ENCODE results near the gene RASA1.

The RASA1 gene

DNA sequence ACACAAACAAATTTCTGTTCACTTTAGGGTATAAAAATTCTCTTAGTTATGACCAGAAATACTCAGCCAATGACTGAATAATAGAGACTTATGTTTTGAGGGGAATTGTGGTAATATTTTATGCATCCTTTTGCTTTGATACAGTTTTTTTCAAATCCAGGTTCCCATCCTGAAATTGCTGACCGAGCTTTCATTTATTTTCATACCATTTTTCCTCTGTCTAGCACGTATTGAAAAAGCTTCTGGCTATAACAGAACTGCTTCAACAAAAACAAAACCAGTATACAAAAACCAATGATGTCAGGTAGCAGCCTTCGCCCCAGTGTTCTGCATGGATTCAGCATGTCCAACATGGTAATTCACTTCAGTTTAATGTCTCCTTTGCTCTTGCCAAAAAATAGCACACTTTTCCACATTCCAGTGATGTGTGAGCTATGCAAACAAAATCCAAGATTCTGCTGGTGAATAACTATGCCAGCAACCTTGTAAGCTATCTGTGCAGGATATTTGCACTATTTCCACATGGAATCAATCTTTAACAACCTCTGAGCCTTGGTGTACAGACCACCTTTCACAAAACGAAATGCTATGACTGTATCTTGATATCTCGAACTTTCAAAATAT is 123.0 kb downstream of the RASA1 start:
- no peaks in the 10 kb centered on the region for H3K27me3 ChIP-seq (replicated peaks; ENCODE audit: control insufficient read depth, insufficient read depth, low read length)
- peak; percentile 32 for DNase-seq (ENCODE audit: low read depth)
- H3K36me3 ChIP-seq (ENCODE audit: control insufficient read depth, insufficient read depth, low read length, severe bottlenecking) = peaks cover 89% of the 10 kb centered on the region
- H3K4me3 ChIP-seq (ENCODE audit: low read length) = no peak overlapping the region
- H3K9me3 ChIP-seq (ENCODE audit: control insufficient read depth, low read length) = no peaks in the 10 kb centered on the region
- H3K4me1 ChIP-seq (ENCODE audit: control insufficient read depth, insufficient read depth, low read length) = peaks cover 63% of the 10 kb centered on the region
- peak overlapping the region; percentile 20 for H3K9ac ChIP-seq (ENCODE audit: low read length)

DNA sequence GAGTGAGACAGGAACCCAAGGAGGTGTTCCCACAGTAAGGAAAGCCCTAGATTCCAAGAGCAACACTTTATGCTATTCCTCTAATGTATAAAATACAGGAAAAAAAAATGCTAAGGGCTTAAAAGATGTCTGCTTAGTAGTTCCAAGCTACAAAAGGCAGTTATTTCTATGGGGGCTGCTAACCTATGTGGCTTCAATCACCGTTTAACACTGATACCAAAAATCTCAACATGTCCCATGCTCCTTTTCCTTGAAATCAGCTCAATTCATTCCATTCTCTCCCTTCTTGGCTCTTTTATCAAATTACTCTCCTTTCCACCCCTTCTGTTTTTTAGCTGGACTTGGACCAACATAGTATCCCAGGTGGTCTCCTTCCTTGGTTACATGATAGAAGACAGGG is 124.5 kb downstream of the RASA1 start:
- Histone ChIP-seq H3K9ac (ENCODE audit: low read length) (peak overlapping the region; percentile 80), H3K27me3 (replicated peaks; ENCODE audit: control insufficient read depth, insufficient read depth, low read length) (no peaks in the 10 kb centered on the region), H3K4me1 (ENCODE audit: control insufficient read depth, insufficient read depth, low read length) (peaks cover 63% of the 10 kb centered on the region), H3K4me3 (ENCODE audit: low read length) (peak overlapping the region; percentile 30), H3K9me3 (ENCODE audit: control insufficient read depth, low read length) (no peaks in the 10 kb centered on the region), H3K36me3 (ENCODE audit: control insufficient read depth, insufficient read depth, low read length, severe bottlenecking) (peaks cover 88% of the 10 kb centered on the region)
- no peak for DNase-seq (ENCODE audit: low read depth)

DNA sequence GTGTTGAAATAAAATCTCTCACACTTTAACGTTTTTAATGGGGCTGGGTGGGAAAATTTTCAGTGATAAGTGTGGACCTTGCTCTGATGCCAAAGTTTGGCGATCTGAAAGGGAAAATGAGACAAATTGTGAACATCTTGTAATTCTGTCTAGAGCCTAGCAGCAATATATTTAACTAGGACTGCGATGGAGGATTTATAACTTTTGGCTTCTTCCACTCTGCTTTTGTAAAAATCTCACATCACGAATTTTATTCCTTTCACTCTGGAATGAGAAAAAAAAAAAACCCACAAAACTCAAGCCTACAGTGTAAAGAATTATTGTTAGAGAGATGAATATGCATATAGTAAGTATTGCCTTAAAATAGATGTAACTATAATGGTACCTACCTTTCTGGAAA is 125.1 kb downstream of the RASA1 start:
- no peaks in the 10 kb centered on the region for H3K27me3 ChIP-seq (replicated peaks; ENCODE audit: control insufficient read depth, insufficient read depth, low read length)
- peak; percentile 16 for DNase-seq (ENCODE audit: low read depth)
- H3K4me1 ChIP-seq (ENCODE audit: control insufficient read depth, insufficient read depth, low read length) = peaks cover 65% of the 10 kb centered on the region
- H3K36me3 ChIP-seq (ENCODE audit: control insufficient read depth, insufficient read depth, low read length, severe bottlenecking) = peaks cover 87% of the 10 kb centered on the region
- peak overlapping the region; percentile 80 for H3K9ac ChIP-seq (ENCODE audit: low read length)
- H3K9me3 ChIP-seq (ENCODE audit: control insufficient read depth, low read length) = no peaks in the 10 kb centered on the region
- H3K4me3 ChIP-seq (ENCODE audit: low read length) = peak overlapping the region; percentile 30

DNA sequence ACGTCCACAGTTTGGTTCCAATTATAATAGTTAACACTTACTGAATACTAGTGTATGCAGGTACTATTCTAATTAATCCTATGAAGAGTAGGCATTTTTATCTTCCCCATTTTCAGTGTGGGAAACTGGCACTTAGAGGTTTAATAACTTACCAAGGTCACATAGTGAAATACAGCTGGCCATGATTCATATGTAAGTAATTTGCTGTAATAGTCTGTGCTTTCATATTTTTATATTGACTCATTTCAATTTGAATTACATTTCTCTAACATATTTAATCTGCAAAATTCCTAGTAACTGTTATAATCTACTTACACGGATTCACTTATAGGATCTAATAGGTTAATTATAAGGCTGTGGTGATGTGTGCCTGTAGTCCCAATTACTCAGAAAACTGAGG is 125.6 kb downstream of the RASA1 start:
- Histone ChIP-seq H3K4me1 (ENCODE audit: control insufficient read depth, insufficient read depth, low read length) (peaks cover 65% of the 10 kb centered on the region), H3K9me3 (ENCODE audit: control insufficient read depth, low read length) (no peaks in the 10 kb centered on the region), H3K4me3 (ENCODE audit: low read length) (peak overlapping the region; percentile 58), H3K36me3 (ENCODE audit: control insufficient read depth, insufficient read depth, low read length, severe bottlenecking) (peaks cover 87% of the 10 kb centered on the region), H3K27me3 (replicated peaks; ENCODE audit: control insufficient read depth, insufficient read depth, low read length) (no peaks in the 10 kb centered on the region), H3K9ac (ENCODE audit: low read length) (peak overlapping the region; percentile 80)
- peak; percentile 85 for DNase-seq (ENCODE audit: low read depth)

DNA sequence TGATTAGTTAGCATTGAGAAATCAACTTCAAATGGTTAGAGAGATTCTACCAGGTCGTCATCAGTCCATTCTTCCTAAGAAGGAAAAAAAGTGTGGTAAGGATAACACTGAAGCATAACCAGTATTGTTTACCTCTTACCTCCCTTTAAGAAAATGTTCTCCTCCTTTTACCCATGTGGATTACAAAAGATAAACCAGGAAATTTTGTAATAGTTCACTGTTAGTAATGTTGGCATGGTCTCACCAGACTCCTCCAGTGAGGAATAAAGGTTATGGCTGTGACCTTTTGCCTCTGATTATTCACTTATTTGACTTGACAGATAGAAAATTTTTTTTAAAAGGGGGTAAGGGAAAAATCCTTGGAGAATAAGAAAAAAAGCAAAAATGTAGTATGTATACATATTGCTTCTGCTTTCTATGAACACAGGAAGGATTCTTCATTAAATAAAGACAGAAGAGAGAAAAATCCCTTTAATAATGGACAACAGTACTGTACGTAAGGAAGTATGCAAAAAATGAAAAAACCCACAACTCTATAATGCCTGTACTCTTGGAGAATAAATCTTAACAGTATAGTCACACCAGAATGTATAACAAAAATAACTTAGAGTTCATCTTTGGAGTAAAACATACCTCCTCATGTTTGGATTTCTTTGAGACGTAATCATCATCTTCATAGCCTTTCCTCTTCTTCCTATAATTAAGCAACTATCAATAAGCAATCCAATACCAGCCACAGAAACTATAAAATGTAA is 126.9 kb downstream of the RASA1 start:
- Histone ChIP-seq H3K9me3 (ENCODE audit: control insufficient read depth, low read length) (no peaks in the 10 kb centered on the region), H3K27me3 (replicated peaks; ENCODE audit: control insufficient read depth, insufficient read depth, low read length) (no peaks in the 10 kb centered on the region), H3K9ac (ENCODE audit: low read length) (peak overlapping the region; percentile 80), H3K4me3 (ENCODE audit: low read length) (peak overlapping the region; percentile 58), H3K36me3 (ENCODE audit: control insufficient read depth, insufficient read depth, low read length, severe bottlenecking) (peaks cover 87% of the 10 kb centered on the region), H3K4me1 (ENCODE audit: control insufficient read depth, insufficient read depth, low read length) (peaks cover 74% of the 10 kb centered on the region)
- DNase-seq (ENCODE audit: low read depth) = peak; percentile 73

DNA sequence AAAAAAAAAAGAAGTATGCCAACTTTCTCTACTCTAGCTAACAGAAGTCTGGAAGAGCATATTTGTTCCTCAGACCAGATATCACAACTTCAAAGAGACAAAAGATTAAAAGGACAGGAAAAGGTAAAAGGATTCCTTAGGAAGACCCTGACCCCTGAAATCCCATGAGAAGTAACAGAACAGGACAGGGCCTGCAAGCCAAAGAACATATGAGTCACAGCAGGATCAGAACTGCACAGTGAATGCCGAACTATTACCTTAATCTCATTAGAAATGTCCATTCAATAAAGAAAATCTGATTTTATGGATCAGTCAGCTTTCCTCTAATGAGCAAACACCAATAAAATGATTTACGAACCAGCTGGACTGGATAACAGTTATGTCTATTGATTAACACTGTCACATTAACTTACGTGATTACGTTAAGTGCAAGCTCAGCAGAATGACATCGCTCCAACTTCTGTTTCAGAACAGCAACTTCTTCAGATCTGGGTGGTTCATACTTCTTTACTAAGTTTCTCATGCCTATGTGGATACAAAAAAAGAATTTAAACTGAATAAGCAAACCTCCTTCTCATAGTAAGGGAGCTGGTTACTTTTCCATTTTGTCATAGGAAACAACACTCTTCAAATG is 131.4 kb downstream of the RASA1 start:
- Histone ChIP-seq H3K9me3 (ENCODE audit: control insufficient read depth, low read length) (no peaks in the 10 kb centered on the region), H3K27me3 (replicated peaks; ENCODE audit: control insufficient read depth, insufficient read depth, low read length) (no peaks in the 10 kb centered on the region), H3K36me3 (ENCODE audit: control insufficient read depth, insufficient read depth, low read length, severe bottlenecking) (peaks cover 86% of the 10 kb centered on the region), H3K9ac (ENCODE audit: low read length) (peak overlapping the region; percentile 67), H3K4me3 (ENCODE audit: low read length) (no peak overlapping the region), H3K4me1 (ENCODE audit: control insufficient read depth, insufficient read depth, low read length) (peaks cover 63% of the 10 kb centered on the region)
- no peak for DNase-seq (ENCODE audit: low read depth)

DNA sequence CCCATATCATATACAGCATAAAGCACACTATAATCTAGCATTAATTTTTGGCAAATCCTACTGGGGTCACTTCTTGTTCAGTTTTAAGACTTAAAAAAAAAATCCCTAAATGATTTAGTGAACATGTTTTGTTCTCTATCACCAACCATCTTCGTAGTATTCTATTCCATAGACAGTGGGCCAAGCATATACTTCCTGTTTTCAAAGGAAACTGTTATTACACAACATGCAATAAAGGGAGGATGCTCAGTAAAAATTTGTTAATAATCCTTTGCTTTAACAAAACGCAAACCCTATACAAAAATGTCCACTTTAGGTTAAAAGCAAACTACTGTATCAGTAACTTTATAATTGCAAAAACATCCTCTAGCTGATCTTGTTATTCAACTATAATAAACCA is 132.0 kb downstream of the RASA1 start:
- peak overlapping the region; percentile 67 for H3K9ac ChIP-seq (ENCODE audit: low read length)
- no peaks in the 10 kb centered on the region for H3K27me3 ChIP-seq (replicated peaks; ENCODE audit: control insufficient read depth, insufficient read depth, low read length)
- H3K9me3 ChIP-seq (ENCODE audit: control insufficient read depth, low read length) = no peaks in the 10 kb centered on the region
- peaks cover 58% of the 10 kb centered on the region for H3K4me1 ChIP-seq (ENCODE audit: control insufficient read depth, insufficient read depth, low read length)
- no peak for DNase-seq (ENCODE audit: low read depth)
- peaks cover 92% of the 10 kb centered on the region for H3K36me3 ChIP-seq (ENCODE audit: control insufficient read depth, insufficient read depth, low read length, severe bottlenecking)
- H3K4me3 ChIP-seq (ENCODE audit: low read length) = no peak overlapping the region

DNA sequence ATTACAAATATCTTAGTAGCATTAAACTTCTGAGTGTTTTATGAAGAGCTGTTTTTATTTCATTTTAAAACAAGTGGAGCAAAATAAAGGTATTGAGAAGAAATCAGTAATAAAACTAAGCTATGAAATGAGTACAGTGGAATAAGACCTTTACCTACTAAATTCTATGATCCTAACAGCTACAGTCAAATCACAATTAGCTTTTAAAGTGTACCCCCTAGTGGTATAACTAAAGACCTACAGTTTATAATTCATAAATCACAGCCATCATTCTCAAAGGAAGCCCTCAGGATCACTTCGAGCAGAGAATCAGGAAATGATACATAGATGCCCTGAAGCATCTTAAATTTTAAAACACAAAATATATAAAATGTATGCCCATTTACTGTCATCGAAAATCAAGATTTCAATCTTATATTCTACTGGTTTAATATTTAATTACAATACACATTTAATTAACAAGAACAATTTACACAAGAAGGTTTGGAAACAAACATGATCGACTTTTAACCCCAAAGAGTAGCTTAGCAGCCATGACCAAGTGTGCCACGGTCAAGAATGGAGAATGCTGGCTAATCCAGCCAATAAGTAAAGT is 132.7 kb downstream of the RASA1 start:
- H3K4me3 ChIP-seq (ENCODE audit: low read length) = no peak overlapping the region
- peaks cover 57% of the 10 kb centered on the region for H3K4me1 ChIP-seq (ENCODE audit: control insufficient read depth, insufficient read depth, low read length)
- peak; percentile 77 for DNase-seq (ENCODE audit: low read depth)
- H3K27me3 ChIP-seq (replicated peaks; ENCODE audit: control insufficient read depth, insufficient read depth, low read length) = no peaks in the 10 kb centered on the region
- H3K36me3 ChIP-seq (ENCODE audit: control insufficient read depth, insufficient read depth, low read length, severe bottlenecking) = peaks cover 92% of the 10 kb centered on the region
- H3K9me3 ChIP-seq (ENCODE audit: control insufficient read depth, low read length) = no peaks in the 10 kb centered on the region
- H3K9ac ChIP-seq (ENCODE audit: low read length) = peak overlapping the region; percentile 67

DNA sequence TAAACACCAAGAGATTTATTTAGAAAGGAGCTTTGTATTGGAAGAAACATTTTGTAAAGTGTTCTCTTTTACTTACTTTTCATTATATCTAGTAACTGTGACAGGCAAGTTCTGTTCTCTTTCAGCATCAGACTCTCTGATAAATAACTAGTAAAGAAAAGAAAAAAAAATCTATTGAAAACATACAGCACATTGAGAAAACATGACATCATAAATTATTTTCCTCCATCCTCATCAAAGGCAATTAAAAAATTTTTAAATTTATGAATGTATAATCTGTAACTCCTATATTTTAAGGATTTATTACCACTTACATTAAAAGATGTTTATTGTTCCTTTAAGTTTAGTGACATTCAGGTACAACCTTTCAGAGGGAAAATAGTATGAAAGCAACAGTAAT is 133.9 kb downstream of the RASA1 start:
- no peak overlapping the region for H3K9ac ChIP-seq (ENCODE audit: low read length)
- peaks cover 92% of the 10 kb centered on the region for H3K36me3 ChIP-seq (ENCODE audit: control insufficient read depth, insufficient read depth, low read length, severe bottlenecking)
- no peaks in the 10 kb centered on the region for H3K27me3 ChIP-seq (replicated peaks; ENCODE audit: control insufficient read depth, insufficient read depth, low read length)
- H3K4me1 ChIP-seq (ENCODE audit: control insufficient read depth, insufficient read depth, low read length) = peaks cover 67% of the 10 kb centered on the region
- DNase-seq (ENCODE audit: low read depth) = no peak
- H3K9me3 ChIP-seq (ENCODE audit: control insufficient read depth, low read length) = no peaks in the 10 kb centered on the region
- H3K4me3 ChIP-seq (ENCODE audit: low read length) = no peak overlapping the region

DNA sequence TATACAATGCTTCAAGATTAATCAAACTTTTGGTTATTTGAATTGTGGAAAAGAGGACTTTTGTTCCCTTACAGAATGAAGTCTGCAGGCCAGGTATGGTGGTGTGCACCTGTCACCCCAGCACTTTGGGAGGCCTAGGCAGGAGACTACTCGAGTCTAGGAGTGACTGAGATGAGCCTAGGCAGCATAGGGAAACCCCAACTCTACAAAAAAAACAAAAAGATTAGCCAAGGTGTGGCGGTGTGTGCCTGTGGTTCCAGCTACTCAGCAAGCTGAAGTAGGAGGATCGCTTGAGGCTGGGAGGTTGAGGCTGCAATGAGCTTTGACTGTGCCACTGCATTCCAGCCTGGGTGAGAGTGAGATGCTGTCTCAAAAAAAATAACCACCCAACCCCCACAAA is 135.7 kb downstream of the RASA1 start:
- Histone ChIP-seq H3K36me3 (ENCODE audit: control insufficient read depth, insufficient read depth, low read length, severe bottlenecking) (peaks cover 95% of the 10 kb centered on the region), H3K27me3 (replicated peaks; ENCODE audit: control insufficient read depth, insufficient read depth, low read length) (no peaks in the 10 kb centered on the region), H3K9me3 (ENCODE audit: control insufficient read depth, low read length) (no peaks in the 10 kb centered on the region), H3K9ac (ENCODE audit: low read length) (no peak overlapping the region), H3K4me3 (ENCODE audit: low read length) (no peak overlapping the region), H3K4me1 (ENCODE audit: control insufficient read depth, insufficient read depth, low read length) (peaks cover 58% of the 10 kb centered on the region)
- no peak for DNase-seq (ENCODE audit: low read depth)

DNA sequence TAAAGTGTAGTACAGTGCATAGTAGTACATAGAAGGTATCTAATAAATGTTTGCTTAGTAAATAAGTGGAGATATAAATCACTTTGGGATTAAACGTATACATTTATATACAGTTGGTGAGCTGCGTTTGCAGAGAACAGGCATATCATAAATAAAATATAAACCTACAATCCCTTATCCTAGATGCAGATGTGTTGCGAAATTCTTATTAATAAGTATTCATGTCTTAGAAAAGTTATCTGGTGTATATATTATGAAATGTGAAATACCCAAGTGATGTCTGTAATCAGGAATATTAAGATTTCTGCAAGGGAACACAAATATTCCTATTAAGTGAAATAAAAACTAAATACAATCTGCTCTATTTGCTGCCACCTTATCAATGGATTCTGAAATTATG is 136.2 kb downstream of the RASA1 start:
- no peak for DNase-seq (ENCODE audit: low read depth)
- Histone ChIP-seq H3K4me3 (ENCODE audit: low read length) (no peak overlapping the region), H3K9ac (ENCODE audit: low read length) (no peak overlapping the region), H3K9me3 (ENCODE audit: control insufficient read depth, low read length) (no peaks in the 10 kb centered on the region), H3K27me3 (replicated peaks; ENCODE audit: control insufficient read depth, insufficient read depth, low read length) (no peaks in the 10 kb centered on the region), H3K4me1 (ENCODE audit: control insufficient read depth, insufficient read depth, low read length) (peaks cover 60% of the 10 kb centered on the region), H3K36me3 (ENCODE audit: control insufficient read depth, insufficient read depth, low read length, severe bottlenecking) (peaks cover 95% of the 10 kb centered on the region)
